Prostate gland (tissue), 2 donors: ENCODE data around the gene CCL27. TPM values are rescaled to one million over a fixed set of nuclear protein-coding genes. Genes with fewer than 3 reads are reported as not detected.

ENCODE experiments used
- DNase-seq: peaks from one replicate; pipeline ENCODE4 v3.0.0-alpha.2; 2019; ENCODE audit warnings: low spot score
- H3K27ac ChIP-seq, 2 donors: fragments of 200-600 bp; sonication (generic); 2 replicates each; pipeline ENCODE4 v1.5.1; 2017 to 2019
- H3K27me3 ChIP-seq: fragments of 200-600 bp; sonication (generic); replicated peaks from 2 replicates; pipeline ENCODE4 v1.5.1; 2019; ENCODE audit not compliant: insufficient read depth
- H3K36me3 ChIP-seq, 2 donors: fragments of 200-600 bp; sonication (generic); 1 replicate in 1 of 2; 2 replicates in 1 of 2; pipeline versions ENCODE4 v1.5.1 to v1.8.1; 2017 to 2019
- H3K4me1 ChIP-seq: fragments of 200-600 bp; sonication (generic); replicated peaks from 2 replicates; pipeline ENCODE4 v1.5.1; 2019
- H3K4me3 ChIP-seq, 2 donors: fragments of 200-600 bp; sonication (generic); 2 replicates each; pipeline ENCODE4 v1.5.1; 2017 to 2019
- H3K9me3 ChIP-seq: fragments of 200-600 bp; sonication (generic); 2 replicates; pipeline ENCODE4 v1.5.1; 2017
- POLR2A ChIP-seq: fragments of 450-650 bp; IDR thresholded peaks from one replicate; pipeline ENCODE4 v1.6.1; 2016; ENCODE audit warnings: antibody characterized with exemption, mild to moderate bottlenecking
- POLR2AphosphoS5 ChIP-seq: sonication (generic); formaldehyde crosslinking; IDR thresholded peaks from one replicate; pipeline ENCODE4 v1.6.1; 2017; ENCODE audit warnings: antibody characterized with exemption
- WGBS: methylation state at CpG from one replicate; pipeline ENCODE4 v1.1.5; 2018; 5-methylcytosine and 5-hydroxymethylcytosine counted together
- intact Hi-C: fragments of 100-400 bp; cut with DNase I; formaldehyde crosslinking; loops from one replicate; pipeline ENCODE4 v1.14.2; 2022
- total RNA-seq, 2 donors: library from RNA; depleted of rRNA; stranded (reverse); fragments of >200 nt; gene quantifications; one replicate each; pipeline ENCODE4 v1.1.0, GENCODE V29; 2016
- TF ChIP-seq, protein P1 (sequence below), 4 experiments: fragments of 200-600 bp in 2 of 4; fragments of 450-650 bp in 2 of 4; sonication (generic) in 2 of 4; IDR thresholded peaks; 1 replicate in 3 of 4; 2 replicates in 1 of 4; pipeline ENCODE4 v1.5.1; 2016 to 2019; ENCODE audit warnings: antibody characterized with exemption in 4 of 4, mild to moderate bottlenecking in 2 of 4, moderate library complexity in 2 of 4

The CCL27 gene, protein sequence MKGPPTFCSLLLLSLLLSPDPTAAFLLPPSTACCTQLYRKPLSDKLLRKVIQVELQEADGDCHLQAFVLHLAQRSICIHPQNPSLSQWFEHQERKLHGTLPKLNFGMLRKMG
- not detected for total RNA-seq

DNA sequence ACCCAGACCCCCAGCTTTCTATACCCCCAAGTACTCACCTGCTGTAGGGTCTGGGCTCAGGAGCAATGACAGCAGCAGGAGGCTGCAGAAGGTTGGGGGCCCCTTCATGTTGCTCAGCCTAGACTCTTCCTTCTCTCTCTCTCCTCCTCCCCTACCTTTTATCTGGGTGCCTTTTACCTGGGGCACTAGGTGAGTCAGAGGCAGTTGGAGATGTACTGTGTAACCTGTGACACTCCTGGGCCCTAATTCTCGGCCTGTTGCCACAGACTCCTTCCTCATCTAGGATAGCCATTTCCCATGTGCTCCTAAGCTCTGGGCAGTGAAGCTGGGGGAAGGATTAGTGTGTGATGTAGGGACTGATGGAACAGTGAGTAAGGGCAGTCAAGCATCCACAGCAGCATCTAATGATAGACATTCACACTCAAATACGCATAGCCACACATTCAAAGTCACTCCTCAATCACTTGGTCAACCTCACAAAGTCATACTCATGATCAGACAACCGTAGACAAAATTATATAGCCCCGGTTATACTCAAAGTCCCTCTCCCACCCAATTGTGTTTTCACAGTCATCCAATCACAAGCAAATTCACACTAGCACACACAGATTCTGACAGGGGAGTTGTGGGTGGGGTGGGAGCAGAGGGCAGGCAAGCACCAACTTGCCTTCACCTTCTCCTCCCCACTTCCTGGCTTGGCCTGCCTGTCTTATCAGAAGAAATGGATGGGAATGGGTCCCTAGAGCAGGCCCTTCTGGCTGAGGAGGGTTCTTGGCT is at the start of gene CCL27:
TSS of gene CCL27 (minus strand) at position 132 of the 777 bp plus-strand sequence. CDS start at position 108, 24 bp downstream.
- Histone ChIP-seq H3K27me3 (no peaks in the 10 kb centered on the region), H3K4me1 (peaks cover 7% of the 10 kb centered on the region), H3K9me3 (no peaks in the 10 kb centered on the region), H3K4me3 (no peak within 1 kb of the TSS), H3K27ac (no peak within 1 kb of the TSS), H3K36me3 (no peaks in the 10 kb centered on the region)
- 73% methylated on average over 4 of the region's 4 CpGs for WGBS
- intact Hi-C loops: no loop called here
- TF ChIP-seq, protein P1, sequence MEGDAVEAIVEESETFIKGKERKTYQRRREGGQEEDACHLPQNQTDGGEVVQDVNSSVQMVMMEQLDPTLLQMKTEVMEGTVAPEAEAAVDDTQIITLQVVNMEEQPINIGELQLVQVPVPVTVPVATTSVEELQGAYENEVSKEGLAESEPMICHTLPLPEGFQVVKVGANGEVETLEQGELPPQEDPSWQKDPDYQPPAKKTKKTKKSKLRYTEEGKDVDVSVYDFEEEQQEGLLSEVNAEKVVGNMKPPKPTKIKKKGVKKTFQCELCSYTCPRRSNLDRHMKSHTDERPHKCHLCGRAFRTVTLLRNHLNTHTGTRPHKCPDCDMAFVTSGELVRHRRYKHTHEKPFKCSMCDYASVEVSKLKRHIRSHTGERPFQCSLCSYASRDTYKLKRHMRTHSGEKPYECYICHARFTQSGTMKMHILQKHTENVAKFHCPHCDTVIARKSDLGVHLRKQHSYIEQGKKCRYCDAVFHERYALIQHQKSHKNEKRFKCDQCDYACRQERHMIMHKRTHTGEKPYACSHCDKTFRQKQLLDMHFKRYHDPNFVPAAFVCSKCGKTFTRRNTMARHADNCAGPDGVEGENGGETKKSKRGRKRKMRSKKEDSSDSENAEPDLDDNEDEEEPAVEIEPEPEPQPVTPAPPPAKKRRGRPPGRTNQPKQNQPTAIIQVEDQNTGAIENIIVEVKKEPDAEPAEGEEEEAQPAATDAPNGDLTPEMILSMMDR (IDR thresholded peaks at IDR 0.05): no peak
- TF ChIP-seq POLR2A (no peak), POLR2AphosphoS5 (no peak)
- DNase-seq: no peak

DNA sequence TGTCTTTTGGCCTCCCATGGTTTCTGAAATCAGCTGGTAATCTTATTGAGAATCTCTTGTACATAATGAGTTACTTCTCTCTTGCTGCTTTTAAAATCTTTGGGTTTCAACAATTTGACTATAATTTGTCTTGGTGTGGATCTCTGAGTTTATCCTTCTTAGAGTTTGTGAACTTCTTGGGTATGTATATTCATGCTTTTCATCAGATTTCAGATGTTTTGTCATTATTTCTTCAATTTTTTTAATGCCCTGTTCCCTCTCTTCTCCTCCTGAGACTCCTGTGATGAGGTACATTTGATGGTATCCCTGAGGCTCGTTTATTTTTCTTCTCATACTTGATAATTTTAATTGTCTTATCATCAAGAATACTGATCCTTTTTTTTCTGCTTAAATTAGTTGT is 49.7 kb upstream of the CCL27 start:
- Histone ChIP-seq H3K36me3 (no peaks in the 10 kb centered on the region), H3K4me1 (no peaks in the 10 kb centered on the region), H3K9me3 (no peaks in the 10 kb centered on the region), H3K4me3 (no peak overlapping the region), H3K27me3 (no peaks in the 10 kb centered on the region), H3K27ac (no peak overlapping the region)
- no peak for TF ChIP-seq POLR2A
- no peak for DNase-seq
- WGBS: 78% methylated on average over 1 of the region's 1 CpG
- intact Hi-C loops: no loop called here

DNA sequence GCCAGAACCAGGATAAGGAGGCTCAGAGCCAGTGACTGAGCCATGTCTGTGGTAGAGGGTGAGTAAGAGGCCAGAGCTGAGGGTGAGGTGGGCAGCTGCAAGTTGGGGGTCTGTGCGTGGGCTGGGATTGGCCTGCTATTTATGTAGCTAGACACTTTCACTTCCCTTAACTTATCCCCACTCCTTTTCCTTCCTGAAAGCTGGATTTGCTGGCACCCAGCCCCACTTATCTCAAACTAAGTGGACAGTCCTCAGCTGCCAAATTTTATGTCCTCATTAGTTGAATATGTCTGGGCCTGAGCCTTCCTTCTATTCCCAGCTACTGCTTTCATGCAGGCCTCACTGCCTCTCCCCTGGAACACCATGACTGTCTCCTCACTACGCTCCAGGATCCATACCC is 47.6 kb upstream of the CCL27 start, which contains the start of gene CCL21:
TSS of gene CCL21 (minus strand) at position 114 of the 400 bp plus-strand sequence. CDS start at position 44, 70 bp downstream.
- Histone ChIP-seq H3K36me3 (no peaks in the 10 kb centered on the region), H3K4me1 (no peaks in the 10 kb centered on the region), H3K4me3 (no peak within 1 kb of the TSS), H3K27ac (no peak within 1 kb of the TSS), H3K9me3 (no peaks in the 10 kb centered on the region), H3K27me3 (no peaks in the 10 kb centered on the region)
- 79% methylated on average over 2 of the region's 2 CpGs for WGBS
- no peak for DNase-seq
- intact Hi-C loops: no loop called here
- TF ChIP-seq POLR2AphosphoS5: no peak
- TF ChIP-seq, protein P1 (IDR thresholded peaks at IDR 0.05): no peak
- no peak for TF ChIP-seq POLR2A

DNA sequence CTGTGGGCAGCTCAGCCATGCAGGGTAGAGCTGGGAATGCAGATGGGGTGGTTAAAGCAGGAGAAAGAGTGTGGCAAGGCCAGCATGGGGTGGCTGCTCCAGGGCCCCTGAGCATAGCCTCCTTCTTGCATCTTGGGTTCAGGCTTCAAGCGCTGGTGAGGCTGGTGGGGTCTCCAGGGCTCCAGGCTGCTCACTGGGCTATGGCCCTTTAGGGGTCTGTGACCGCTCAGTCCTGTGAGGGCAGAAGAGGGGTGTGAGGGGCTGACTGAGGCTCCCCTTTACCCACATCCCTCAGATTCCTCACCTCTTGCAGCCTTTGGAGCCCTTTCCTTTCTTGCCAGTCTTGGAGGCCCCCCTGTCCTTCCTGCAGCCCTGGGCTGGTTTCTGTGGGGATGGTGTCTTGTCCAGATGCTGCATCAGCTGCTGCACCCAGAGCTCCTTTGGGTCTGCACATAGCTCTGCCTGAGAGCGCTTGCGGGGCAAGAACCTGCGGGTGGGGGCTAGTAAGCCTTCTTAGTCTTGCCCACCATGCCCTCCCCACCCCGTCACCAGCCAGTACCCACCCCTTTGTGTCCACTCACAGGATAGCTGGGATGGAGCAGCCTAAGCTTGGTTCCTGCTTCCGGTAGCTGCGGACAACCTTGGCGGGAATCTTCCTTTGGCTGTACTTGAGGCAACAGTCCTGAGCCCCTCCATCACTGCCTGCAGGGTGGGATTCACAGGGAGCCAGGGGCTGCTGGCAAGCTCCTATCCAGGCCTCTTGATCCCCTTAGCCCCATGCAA is 46.9 kb upstream of the CCL27 start:
- H3K36me3 ChIP-seq: no peaks in the 10 kb centered on the region
- intact Hi-C loops: loop anchor here (10.0 kb wide), 1 partner anchor 275 kb away; the partner anchor contains the start of gene DNAJB5
- H3K27ac ChIP-seq: no peak overlapping the region
- DNase-seq: no peak
- no peaks in the 10 kb centered on the region for H3K4me1 ChIP-seq
- TF ChIP-seq, protein P1 (IDR thresholded peaks at IDR 0.05): no peak
- TF ChIP-seq POLR2AphosphoS5 (no peak), POLR2A (no peak)
- no peak overlapping the region for H3K4me3 ChIP-seq
- no peaks in the 10 kb centered on the region for H3K9me3 ChIP-seq
- no peaks in the 10 kb centered on the region for H3K27me3 ChIP-seq
- WGBS: 97% methylated on average over 9 of the region's 9 CpGs

DNA sequence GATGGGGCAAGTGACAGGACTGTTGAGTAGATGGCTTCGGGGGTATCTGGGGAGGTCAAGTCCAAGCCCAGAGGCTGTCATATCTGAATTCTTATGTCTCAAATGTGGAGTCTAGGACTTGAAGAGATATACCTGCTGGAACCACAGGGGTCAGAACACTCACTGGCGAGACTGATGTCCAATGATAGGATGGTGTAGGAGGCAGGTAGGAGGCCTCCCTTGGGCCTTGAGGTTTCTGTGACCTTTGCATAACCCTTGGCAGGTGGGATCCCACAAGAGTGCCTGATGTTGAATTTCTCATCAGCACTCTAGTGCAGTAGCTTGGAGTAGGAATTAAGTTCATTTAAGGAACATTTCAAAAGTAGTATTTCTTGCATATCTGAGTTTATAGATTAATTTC is 44.7 kb upstream of the CCL27 start:
- H3K4me3 ChIP-seq: no peak overlapping the region
- no peak for DNase-seq
- intact Hi-C loops: loop anchor here (10.0 kb wide), 1 partner anchor 278 kb away; the partner anchor contains the start of gene DNAJB5

More for the DNA sequence above, 44.7 kb upstream of the CCL27 start:
- H3K36me3 ChIP-seq: no peaks in the 10 kb centered on the region
- 75% methylated on average over 2 of the region's 2 CpGs for WGBS
- no peak overlapping the region for H3K27ac ChIP-seq
- H3K27me3 ChIP-seq: no peaks in the 10 kb centered on the region
- TF ChIP-seq POLR2A (no peak), POLR2AphosphoS5 (no peak)
- TF ChIP-seq, protein P1 (IDR thresholded peaks at IDR 0.05): no peak
- no peaks in the 10 kb centered on the region for H3K9me3 ChIP-seq
- no peaks in the 10 kb centered on the region for H3K4me1 ChIP-seq
